Activated naive CD4-positive, alpha-beta T cell treated with anti-CD3 and anti-CD28 coated beads, Interleukin-2, amount 10 ng/mL, durations not matched to agents 7 days and 5 days (primary cell): ENCODE measurements around the gene ZBTB40.
A peak's percentile ranks its signal among the peaks of the same experiment; 100 is the strongest.

Experiments
- CTCF ChIA-PET: fragments of 350-600 bp; sonication (Branson Sonifier 250); formaldehyde crosslinking; loops from one replicate; lab custom pipeline; 2021; ENCODE audit warnings: antibody characterized with exemption; lab: Charles Lee
- DNase-seq: peaks from one replicate; pipeline ENCODE4 v3.0.0-alpha.2; 2020
- H3K27ac Mint-ChIP-seq: one replicate; pipeline ENCODE4 v1.8.0; 2021; ENCODE audit warnings: mild to moderate bottlenecking, moderate library complexity, mixed read lengths
- H3K27me3 Mint-ChIP-seq: one replicate; pipeline ENCODE4 v1.8.0; 2021; ENCODE audit warnings: mild to moderate bottlenecking, mixed read lengths
- H3K36me3 Mint-ChIP-seq: one replicate; pipeline ENCODE4 v1.8.0; 2021; ENCODE audit warnings: mixed read lengths
- H3K4me1 Mint-ChIP-seq: one replicate; pipeline ENCODE4 v1.8.0; 2021; ENCODE audit warnings: mixed read lengths
- H3K4me3 Mint-ChIP-seq: one replicate; pipeline ENCODE4 v1.8.0; 2021; ENCODE audit warnings: mild to moderate bottlenecking, moderate library complexity, mixed read lengths
- H3K9me3 Mint-ChIP-seq: one replicate; pipeline ENCODE4 v1.8.0; 2021; ENCODE audit warnings: mixed read lengths

Gene ZBTB40

DNA sequence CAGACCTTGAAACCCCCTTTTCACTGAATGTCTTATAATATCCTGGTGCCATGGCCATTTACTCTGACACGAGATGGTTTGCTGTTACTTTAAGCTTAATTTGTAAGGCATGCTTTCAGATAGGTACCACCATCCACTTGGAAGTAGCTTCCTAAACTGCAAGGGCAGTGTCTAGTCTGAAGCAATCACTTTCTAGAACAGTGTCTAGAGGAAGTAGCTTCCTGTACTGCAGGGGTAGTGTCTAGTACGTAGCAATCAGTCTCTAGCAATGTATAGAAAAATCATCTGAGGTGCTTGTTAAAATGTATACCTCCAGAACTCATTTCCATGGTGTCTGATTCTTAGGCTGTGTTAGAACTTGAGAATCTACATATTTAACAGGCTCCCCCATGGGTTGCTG is 42.5 kb downstream of the ZBTB40 start:
- Mint-ChIP-seq H3K4me1 (no peaks in the 10 kb centered on the region), H3K9me3 (no peaks in the 10 kb centered on the region), H3K27ac (no peak overlapping the region), H3K36me3 (peaks cover 19% of the 10 kb centered on the region), H3K4me3 (no peak overlapping the region), H3K27me3 (no peaks in the 10 kb centered on the region)
- no peak for DNase-seq
- CTCF ChIA-PET, result no interaction called here

DNA sequence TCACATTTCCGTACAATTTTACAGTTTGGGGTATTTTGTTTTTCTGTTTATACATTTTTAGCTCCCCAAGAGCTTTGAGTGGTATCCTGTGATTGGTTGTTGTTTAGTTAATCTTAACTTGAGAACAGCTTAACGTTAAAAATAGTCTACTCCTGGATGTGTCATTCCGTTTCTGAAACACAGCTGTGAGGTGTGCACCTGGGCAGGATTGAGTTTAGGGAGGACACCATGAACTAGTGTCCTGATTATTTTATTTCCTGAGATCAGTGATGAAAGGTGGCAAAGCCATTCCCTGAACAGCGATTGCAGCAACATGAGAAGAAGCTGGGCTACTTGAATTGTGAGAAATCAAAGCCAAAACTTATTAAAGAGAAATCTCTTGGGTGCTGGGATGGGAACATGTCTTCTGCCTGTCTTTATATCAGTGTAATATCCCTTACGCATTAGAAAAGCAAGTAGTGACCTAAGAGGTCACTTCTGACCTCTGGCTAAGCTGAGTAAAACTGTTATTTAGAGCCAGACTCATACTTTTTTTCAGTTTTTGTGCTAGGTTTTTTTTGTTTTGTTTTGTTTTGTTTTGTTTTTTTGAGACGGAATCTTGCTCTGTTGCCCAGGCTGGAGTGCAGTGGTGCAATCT is 43.4 kb downstream of the ZBTB40 start:
- CTCF ChIA-PET, result interaction anchor here (0.9 kb wide), 1 partner anchor 41 kb away, joined by 3 read pairs; no protein-coding TSS in a partner anchor

DNA sequence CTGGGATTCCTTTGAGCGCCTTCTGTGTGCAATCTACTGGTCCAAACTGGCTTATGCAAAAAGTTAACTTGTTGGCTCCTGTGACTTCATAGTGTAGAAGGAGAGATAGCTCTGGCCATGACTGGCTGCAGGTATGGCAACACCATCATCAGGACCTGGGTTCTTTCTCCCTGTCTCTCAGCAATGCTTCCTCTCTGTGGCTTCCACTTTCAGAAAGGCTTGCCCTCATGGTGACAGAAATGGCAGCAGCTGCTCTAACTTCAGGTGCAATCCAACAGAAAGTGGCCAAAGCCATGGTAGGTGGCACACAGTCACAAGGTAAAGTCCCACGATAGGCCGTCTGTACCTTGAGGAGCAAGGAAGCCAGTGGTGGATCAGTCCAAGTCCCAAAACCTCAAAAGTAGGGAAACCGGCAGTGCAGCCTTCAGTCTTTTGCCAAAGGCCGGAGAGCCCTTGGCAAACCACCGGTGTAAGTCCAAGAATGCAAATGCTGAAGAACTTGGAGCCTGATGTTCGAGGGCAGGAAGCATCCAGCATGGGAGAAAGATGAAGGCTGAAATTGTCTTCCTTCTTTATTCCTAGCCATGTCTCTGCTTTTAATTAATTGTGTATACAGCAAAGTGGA is 45.0 kb downstream of the ZBTB40 start:
- CTCF ChIA-PET, result no interaction called here
- no peak overlapping the region for H3K4me3 Mint-ChIP-seq
- no peaks in the 10 kb centered on the region for H3K27me3 Mint-ChIP-seq
- no peaks in the 10 kb centered on the region for H3K9me3 Mint-ChIP-seq
- H3K36me3 Mint-ChIP-seq, result peaks cover 17% of the 10 kb centered on the region
- H3K4me1 Mint-ChIP-seq, result no peaks in the 10 kb centered on the region
- DNase-seq, result no peak
- no peak overlapping the region for H3K27ac Mint-ChIP-seq

More for the DNA sequence above, 43.4 kb downstream of the ZBTB40 start:
- H3K27ac Mint-ChIP-seq, result no peak overlapping the region
- no peak for DNase-seq
- H3K27me3 Mint-ChIP-seq, result no peaks in the 10 kb centered on the region
- H3K4me1 Mint-ChIP-seq, result no peaks in the 10 kb centered on the region
- H3K9me3 Mint-ChIP-seq, result no peaks in the 10 kb centered on the region
- H3K4me3 Mint-ChIP-seq, result no peak overlapping the region
- peaks cover 19% of the 10 kb centered on the region for H3K36me3 Mint-ChIP-seq

DNA sequence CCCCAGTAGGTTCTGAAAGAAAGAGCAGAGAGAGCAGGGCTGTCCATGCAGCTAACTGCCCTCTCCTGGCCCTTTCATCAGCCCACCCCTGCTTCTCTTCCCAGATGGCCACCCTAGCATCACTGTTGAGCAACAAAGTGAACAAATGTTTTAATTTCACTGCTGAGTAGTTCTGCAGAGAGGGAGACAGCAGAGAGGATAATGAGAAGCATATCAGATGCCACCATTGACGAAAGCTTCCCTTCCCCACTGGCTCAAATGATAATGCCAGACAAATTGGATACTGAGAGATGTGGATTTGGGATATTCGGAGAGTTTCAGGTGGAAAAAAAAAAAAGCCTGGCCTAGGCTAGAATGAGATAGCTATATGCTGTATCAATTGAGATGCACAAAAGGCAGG is 46.8 kb downstream of the ZBTB40 start:
- Mint-ChIP-seq H3K4me3 (no peak overlapping the region), H3K27me3 (no peaks in the 10 kb centered on the region), H3K9me3 (no peaks in the 10 kb centered on the region), H3K36me3 (peaks cover 14% of the 10 kb centered on the region), H3K27ac (no peak overlapping the region), H3K4me1 (no peaks in the 10 kb centered on the region)
- no peak for DNase-seq
- CTCF ChIA-PET, result no interaction called here

DNA sequence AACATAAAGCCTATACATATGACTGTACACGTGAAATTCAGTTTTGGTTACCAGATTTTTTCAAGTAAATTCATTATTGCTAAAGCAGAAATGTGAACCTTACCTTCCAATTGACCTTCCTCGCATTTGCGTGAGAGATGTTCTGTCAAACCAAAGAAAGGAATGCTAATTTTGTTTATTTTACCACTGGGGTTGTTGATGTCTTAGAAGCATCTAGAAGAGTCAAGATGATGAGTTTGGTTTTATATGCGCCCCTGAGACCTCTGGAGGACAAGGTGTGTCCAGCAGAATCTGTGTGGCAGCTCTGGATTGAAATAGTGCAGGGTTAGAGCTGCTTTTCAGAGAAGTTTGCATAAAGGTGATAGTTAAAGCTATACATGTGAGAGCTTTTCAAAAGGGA is 48.4 kb downstream of the ZBTB40 start:
- Mint-ChIP-seq H3K9me3 (no peaks in the 10 kb centered on the region), H3K4me3 (no peak overlapping the region), H3K4me1 (no peaks in the 10 kb centered on the region), H3K27ac (peak overlapping the region; percentile 11), H3K27me3 (no peaks in the 10 kb centered on the region), H3K36me3 (peaks cover 11% of the 10 kb centered on the region)
- DNase-seq, result no peak
- CTCF ChIA-PET, result interaction anchor here (1.0 to 1.2 kb wide), 2 partner anchors 10 to 16 kb away, joined by 3 read pairs; no protein-coding TSS in a partner anchor

- Mint-ChIP-seq H3K9me3 (no peaks in the 10 kb centered on the region), H3K27me3 (no peaks in the 10 kb centered on the region), H3K27ac (peak overlapping the region; percentile 11), H3K4me3 (no peak overlapping the region), H3K36me3 (peaks cover 11% of the 10 kb centered on the region), H3K4me1 (no peaks in the 10 kb centered on the region)
- CTCF ChIA-PET, result no interaction called here
- DNase-seq, result no peak
These were observed 48.8 kb downstream of the ZBTB40 start for GRCh38 chr1:22500471-22500870.

DNA sequence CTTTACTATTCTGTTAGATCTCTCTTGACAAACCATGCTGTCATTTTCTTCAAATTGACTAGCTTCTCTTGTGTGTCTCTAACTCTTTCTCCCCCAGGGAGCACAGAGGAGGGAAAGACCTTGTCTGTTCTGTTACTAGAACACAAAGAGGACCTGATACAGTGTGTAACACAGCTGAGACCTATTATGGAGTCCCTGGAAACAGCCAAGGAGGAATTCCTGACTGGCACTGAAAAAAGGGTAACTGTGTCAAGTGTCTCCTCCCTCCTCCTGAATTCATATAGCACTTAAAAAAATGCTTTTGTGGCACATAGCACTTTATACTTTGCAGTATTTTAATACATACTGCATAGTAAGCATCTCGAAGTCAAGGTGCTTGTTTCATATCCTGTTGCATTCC is 50.6 kb downstream of the ZBTB40 start:
- Mint-ChIP-seq H3K4me1 (no peaks in the 10 kb centered on the region), H3K27me3 (no peaks in the 10 kb centered on the region), H3K4me3 (no peak overlapping the region), H3K27ac (no peak overlapping the region), H3K36me3 (peaks cover 13% of the 10 kb centered on the region), H3K9me3 (no peaks in the 10 kb centered on the region)
- CTCF ChIA-PET, result no interaction called here
- DNase-seq, result no peak

- Mint-ChIP-seq H3K27me3 (no peaks in the 10 kb centered on the region), H3K9me3 (no peaks in the 10 kb centered on the region), H3K4me1 (no peaks in the 10 kb centered on the region), H3K4me3 (no peak overlapping the region), H3K27ac (no peak overlapping the region), H3K36me3 (peaks cover 19% of the 10 kb centered on the region)
- no peak for DNase-seq
- CTCF ChIA-PET, result no interaction called here
These were observed 52.2 kb downstream of the ZBTB40 start for GRCh38 chr1:22503721-22504410.

DNA sequence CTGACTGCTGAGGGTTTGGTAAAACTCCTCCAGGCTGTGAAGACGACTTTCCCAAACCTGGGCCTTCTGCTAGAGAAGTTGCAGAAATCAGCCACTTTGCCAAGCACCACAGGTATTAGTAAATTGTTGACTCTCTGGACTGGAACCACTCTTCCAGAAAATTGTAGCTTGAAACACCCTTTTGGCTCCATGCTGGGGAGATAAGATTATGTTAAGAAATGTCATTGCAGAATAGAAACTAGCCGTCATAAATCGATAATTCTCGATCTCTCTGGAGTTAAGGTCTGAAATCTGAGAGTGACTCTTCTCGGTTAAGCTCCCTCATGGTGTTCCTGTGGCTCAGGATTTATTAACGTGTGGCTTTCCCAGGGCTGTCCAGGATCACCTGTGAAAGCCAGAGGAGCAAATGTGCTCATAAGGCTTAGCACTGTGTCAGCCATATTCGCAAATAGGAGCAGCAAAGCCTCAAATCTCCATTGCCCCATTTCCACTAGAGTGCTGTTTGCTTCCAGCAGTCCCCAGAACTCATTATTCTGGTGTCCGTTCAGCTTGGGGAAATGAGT is 54.6 kb downstream of the ZBTB40 start:
- H3K27ac Mint-ChIP-seq, result no peak overlapping the region
- no peak overlapping the region for H3K4me3 Mint-ChIP-seq
- no peaks in the 10 kb centered on the region for H3K9me3 Mint-ChIP-seq
- peaks cover 21% of the 10 kb centered on the region for H3K36me3 Mint-ChIP-seq
- H3K4me1 Mint-ChIP-seq, result no peaks in the 10 kb centered on the region
- CTCF ChIA-PET, result no interaction called here
- no peaks in the 10 kb centered on the region for H3K27me3 Mint-ChIP-seq
- DNase-seq, result no peak

GRCh38 chr1:22507587-22507986 is 55.9 kb downstream of the ZBTB40 start:
- Mint-ChIP-seq H3K36me3 (peaks cover 27% of the 10 kb centered on the region), H3K4me1 (no peaks in the 10 kb centered on the region)
- CTCF ChIA-PET, result no interaction called here

GRCh38 chr1:22508329-22508728 is 56.7 kb downstream of the ZBTB40 start:
- H3K9me3 Mint-ChIP-seq, result no peaks in the 10 kb centered on the region
- CTCF ChIA-PET, result interaction anchor here (0.8 kb wide), 1 partner anchor 195 kb away, joined by 3 read pairs; no protein-coding TSS in a partner anchor
- H3K4me3 Mint-ChIP-seq, result no peak overlapping the region
- no peaks in the 10 kb centered on the region for H3K4me1 Mint-ChIP-seq
- peaks cover 28% of the 10 kb centered on the region for H3K36me3 Mint-ChIP-seq
- no peaks in the 10 kb centered on the region for H3K27me3 Mint-ChIP-seq
- H3K27ac Mint-ChIP-seq, result no peak overlapping the region
- no peak for DNase-seq

More at GRCh38 chr1:22507587-22507986, 55.9 kb downstream of the ZBTB40 start:
- no peaks in the 10 kb centered on the region for H3K27me3 Mint-ChIP-seq
- DNase-seq, result no peak
- no peak overlapping the region for H3K27ac Mint-ChIP-seq
- H3K4me3 Mint-ChIP-seq, result no peak overlapping the region
- no peaks in the 10 kb centered on the region for H3K9me3 Mint-ChIP-seq

GRCh38 chr1:22508991-22509390 is 57.3 kb downstream of the ZBTB40 start:
- Mint-ChIP-seq H3K27ac (no peak overlapping the region), H3K36me3 (peaks cover 31% of the 10 kb centered on the region), H3K9me3 (no peaks in the 10 kb centered on the region), H3K27me3 (no peaks in the 10 kb centered on the region), H3K4me1 (no peaks in the 10 kb centered on the region), H3K4me3 (no peak overlapping the region)
- CTCF ChIA-PET, result no interaction called here
- DNase-seq, result no peak

- no peaks in the 10 kb centered on the region for H3K9me3 Mint-ChIP-seq
- no peak overlapping the region for H3K27ac Mint-ChIP-seq
- H3K4me3 Mint-ChIP-seq, result no peak overlapping the region
- peaks cover 31% of the 10 kb centered on the region for H3K36me3 Mint-ChIP-seq
- CTCF ChIA-PET, result interaction anchor here (0.9 kb wide), 1 partner anchor 10 kb away, joined by 3 read pairs; no protein-coding TSS in a partner anchor
- no peaks in the 10 kb centered on the region for H3K27me3 Mint-ChIP-seq
- no peak for DNase-seq
- H3K4me1 Mint-ChIP-seq, result no peaks in the 10 kb centered on the region
These were observed 58.2 kb downstream of the ZBTB40 start for GRCh38 chr1:22509815-22510214.

- no peak for DNase-seq
- Mint-ChIP-seq H3K36me3 (peaks cover 31% of the 10 kb centered on the region), H3K27me3 (no peaks in the 10 kb centered on the region), H3K9me3 (no peaks in the 10 kb centered on the region), H3K4me1 (no peaks in the 10 kb centered on the region), H3K4me3 (no peak overlapping the region), H3K27ac (no peak overlapping the region)
- CTCF ChIA-PET, result no interaction called here
These were observed 61.2 kb downstream of the ZBTB40 start for GRCh38 chr1:22512873-22513272.
